GDM1 (cell line): Measurements from ENCODE around the gene OR1C1.
"Not testable (repeated sequence)": the region's sequence is repeated elsewhere in the genome, so short reads cannot be mapped to it uniquely, and the experiment has no call there.

Source experiments
- DNase-seq: peaks from one replicate; lab custom pipeline; 2025; lab: John Stamatoyannopoulos, UW

OR1C1 gene, protein sequence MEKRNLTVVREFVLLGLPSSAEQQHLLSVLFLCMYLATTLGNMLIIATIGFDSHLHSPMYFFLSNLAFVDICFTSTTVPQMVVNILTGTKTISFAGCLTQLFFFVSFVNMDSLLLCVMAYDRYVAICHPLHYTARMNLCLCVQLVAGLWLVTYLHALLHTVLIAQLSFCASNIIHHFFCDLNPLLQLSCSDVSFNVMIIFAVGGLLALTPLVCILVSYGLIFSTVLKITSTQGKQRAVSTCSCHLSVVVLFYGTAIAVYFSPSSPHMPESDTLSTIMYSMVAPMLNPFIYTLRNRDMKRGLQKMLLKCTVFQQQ

DNA sequence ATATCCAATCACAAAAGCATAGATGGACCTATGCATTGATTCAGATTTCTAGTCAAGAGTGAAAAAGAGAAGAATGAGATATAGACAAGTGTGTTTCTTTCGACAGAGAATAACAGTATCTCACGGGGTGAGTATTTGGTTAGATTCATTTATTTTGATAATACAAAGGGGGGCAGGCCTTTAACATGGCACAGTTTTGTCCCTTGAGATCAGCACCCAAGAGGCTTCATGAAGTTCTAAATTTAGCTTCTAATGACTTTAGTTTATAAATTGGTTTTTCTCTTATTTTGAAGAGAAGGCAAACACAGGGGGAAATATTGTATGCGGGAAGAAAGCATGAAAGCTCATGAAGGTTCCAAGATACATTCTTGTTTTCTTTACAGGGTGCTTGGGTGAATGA, at the start of gene OR1C1:
TSS of gene OR1C1 (minus strand) at position 101 of the 400 bp plus-strand sequence. CDS start 2,150 bp downstream, outside the sequence.
- DNase-seq = no peak

DNA sequence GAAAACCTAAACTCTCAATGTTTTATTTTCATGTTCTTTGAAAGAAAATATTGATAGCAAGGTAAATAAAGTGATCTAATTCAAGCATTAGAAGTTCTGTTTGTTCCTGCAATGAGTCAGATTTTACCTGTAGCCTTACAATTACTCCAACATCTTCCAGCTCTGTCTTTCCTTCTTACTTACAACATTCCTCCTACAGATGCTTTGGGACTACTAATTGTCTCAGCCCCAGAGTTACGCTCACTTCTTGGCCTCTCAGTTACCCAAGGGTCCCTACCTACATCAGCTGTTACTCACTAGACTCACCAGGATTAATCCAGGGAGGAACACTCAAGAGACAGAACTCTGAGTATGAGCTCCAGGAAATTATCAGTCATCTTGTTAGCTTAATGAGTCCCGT, 37.2 kb upstream of the OR1C1 start:
- no peak for DNase-seq

DNA sequence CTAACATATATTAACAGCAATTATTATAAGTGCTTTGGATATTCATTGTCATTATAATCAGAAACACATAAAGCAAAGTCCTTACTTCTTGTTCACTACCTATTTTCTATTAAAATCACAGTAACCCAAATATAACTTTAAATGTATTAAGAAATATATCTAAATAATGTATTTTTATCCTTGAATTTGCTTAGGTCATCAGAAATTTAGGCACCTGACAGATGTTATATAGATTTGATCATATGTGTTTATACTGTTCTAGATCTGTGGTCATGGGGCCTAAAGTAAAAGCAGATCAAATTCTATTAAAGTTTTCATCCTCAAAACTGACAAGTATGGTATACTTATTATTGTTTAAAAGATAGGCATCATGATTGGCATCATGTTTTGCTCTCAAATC, 9.2 kb upstream of the OR1C1 start:
- no peak for DNase-seq

DNA sequence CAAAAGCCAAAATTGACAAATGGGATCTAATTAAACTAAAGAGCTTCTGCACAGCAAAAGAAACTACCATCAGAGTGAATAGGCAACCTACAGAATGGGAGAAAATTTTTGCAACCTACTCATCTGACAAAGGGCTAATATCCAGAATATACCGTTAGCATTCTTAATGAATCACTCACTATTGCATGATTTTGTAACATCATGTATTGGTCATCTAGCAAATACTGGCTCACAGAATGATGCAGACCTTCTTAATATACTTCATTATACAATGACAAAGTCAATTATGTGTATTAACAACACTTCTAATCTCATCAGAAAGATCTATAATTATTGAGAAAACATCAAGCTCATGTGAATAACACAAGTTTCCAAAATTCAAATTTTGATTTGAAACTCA, 6.0 kb downstream of the OR1C1 start:
- not testable (repeated sequence) for DNase-seq

DNA sequence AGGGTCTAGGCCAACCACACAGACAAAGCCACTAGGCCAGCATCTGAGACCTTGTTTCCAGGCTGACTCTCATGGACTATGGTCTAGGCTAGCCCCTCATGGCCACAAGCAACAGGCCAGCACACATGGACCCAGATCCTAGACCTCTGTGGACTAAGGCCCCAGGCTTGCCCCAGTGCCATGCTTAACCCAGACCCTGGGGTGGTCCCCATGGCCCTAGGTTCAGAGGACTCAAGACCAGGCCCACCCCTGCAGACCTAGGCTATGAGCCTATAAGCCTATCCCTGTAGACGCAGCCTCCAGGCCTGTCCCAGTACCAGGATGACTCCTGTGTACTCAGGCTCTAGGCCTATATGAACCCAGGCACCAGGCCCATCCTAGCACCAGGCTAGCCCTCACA, 10.5 kb downstream of the OR1C1 start:
- DNase-seq = no peak

DNA sequence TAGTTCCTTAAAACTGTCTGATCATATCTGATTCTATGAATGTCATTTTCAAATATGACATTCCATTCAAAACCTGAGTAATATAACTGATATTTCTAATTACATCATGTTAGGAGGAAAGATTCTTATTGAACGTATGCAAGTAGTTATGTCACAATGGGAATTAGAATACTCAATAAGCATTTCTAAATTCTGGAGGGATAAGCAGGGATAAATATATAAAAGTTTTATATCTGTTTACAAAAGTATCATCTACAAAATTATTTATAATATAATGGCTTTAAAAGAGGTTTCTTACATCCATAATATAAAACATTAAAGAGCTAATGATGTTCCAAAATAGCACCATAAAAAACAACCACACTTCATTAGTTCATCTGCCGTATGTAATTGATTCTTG, 12.3 kb downstream of the OR1C1 start, which contains the start of gene OR14A2:
TSS of gene OR14A2 (minus strand) at position 101 of the 400 bp plus-strand sequence.
- DNase-seq = no peak

DNA sequence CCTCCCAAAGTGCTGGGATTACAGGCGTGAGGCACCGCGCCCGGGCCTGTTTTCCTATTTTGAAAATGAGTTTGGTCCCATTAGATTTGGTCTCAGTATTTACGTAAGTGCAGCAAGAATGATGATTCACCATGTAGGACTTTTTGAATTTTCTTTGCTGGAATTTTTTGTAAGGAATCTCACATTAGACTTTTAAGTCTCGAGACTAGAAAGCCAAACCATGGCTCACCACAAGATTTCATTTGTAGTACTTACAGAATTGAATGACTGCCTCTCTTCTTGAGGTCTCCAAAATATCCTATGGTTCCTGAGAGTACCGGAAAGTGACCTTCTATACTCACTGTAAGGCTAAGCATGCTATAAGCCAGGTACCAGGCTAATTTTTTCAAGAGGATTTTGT, 12.7 kb downstream of the OR1C1 start:
- no peak for DNase-seq

DNA sequence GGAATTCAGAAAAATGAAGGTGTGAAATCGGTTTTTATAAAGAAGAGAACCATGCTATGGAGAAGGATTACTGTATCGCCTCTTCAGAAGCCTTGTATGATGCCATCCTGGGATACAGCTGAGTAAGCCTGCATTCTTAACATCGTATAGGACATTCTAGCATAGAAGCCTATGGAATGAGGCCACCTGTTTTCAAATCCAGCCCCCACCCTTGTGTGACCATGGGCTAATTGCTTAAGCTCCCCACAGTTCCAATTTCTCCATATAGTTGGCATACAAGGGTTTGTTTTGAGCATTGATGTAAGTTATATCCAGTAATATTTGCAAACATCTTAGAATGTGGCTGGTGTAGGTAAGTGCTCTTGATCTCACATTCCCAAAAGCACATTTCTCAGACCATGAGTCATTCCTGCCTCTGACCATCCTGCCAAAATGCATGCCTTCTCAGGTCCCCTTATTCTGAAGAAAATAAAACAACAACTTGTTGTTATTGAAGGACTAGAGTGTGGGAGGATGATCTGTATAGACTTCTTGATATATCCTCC, 13.9 kb downstream of the OR1C1 start:
- DNase-seq = no peak

DNA sequence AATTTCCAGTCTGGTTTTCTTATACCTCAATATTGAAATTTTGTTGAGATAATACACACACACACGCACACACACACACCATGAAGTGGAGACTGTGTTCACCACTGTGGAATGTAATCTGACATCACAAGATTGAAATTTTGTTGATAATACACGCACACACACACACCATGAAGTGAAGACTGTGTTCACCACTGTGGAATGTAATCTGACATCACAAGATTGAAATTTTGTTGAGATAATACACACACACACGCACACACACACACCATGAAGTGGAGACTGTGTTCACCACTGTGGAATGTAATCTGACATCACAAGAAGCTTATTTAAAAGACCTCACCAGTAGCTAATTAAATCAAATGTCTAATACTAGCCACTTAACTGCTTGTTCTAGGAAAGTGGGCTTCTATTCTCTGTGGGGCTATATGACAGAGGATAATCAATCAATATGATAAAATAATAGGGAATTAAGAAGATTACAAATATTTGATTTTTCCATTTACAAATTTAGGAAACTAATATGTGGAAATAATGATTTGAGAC, 18.1 kb downstream of the OR1C1 start:
- DNase-seq = not testable (repeated sequence)

DNA sequence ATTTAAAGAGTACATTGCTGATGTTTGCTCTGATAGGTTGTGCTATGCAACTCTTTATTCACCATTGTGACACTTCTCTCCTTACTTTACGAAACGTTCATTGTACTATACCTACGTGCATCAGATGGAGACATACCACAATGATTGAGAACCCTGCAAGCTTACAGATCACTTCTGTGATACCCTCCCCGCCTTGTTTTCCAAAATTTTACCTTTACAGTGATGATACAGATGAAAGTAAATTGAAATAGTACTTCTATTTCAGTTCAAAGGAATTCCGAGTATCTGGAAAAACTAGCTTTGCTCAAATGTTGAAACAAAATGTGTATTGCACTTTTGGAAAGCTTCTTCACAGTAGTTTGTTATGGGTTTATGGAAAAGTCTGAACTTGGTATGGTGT, 18.6 kb downstream of the OR1C1 start:
- DNase-seq = no peak

DNA sequence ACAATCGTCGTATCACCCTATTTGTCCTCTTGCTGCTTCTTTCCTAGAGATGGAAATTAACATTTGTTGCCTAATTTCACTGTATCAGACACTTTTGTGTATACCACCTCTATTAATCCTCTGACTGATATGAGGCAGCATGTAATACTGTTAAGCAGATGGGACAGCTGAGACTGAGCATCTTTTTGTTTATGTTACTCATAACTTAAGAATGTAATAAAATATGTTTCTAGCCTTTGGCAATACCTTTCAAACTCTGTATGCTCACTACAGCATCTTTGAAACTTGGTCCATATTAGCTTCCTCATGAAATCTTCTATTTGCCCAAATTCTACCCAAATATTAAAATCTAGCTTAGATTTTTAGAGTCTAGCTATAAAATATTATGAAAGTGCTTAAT, 19.6 kb downstream of the OR1C1 start:
- DNase-seq = no peak

DNA sequence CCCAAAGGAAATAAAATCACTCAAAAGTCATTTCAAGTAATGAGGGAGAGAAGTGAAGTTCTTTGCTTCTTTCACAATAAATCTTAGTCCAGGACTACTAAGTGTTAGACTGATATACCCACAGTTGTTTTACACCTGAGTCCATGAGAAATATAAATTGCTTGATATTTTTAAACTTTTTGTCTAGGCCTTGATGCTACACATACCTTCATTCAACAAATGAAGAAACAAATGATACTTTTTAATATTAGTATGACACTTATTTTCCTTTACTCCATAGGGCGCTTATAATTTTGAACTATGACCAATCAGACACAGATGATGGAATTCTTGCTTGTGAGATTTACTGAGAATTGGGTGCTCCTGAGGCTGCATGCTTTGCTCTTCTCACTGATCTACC, 22.0 kb downstream of the OR1C1 start, which contains the start of gene OR14K1:
TSS of gene OR14K1 (plus strand) at position 301 of the 400 bp plus-strand sequence. CDS start at position 301, 0 bp downstream.
- DNase-seq = no peak

DNA sequence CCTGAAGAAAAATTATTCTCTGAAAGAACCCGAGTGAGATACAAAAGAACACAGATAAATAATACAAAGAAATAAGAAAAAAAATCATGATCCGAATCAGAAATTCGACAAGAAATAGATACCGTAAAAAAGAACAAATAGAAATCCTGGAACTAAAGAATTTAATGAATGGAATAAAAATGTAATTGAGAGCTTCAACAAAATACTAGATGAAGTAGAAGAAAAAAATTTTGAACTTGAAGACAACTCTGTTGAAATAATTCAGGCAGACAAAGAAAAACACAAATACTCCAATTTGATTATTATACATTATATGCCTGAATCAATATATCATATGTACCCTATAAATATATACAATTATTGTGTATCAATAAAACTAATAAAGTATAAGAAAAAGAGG, 39.1 kb downstream of the OR1C1 start:
- no peak for DNase-seq

DNA sequence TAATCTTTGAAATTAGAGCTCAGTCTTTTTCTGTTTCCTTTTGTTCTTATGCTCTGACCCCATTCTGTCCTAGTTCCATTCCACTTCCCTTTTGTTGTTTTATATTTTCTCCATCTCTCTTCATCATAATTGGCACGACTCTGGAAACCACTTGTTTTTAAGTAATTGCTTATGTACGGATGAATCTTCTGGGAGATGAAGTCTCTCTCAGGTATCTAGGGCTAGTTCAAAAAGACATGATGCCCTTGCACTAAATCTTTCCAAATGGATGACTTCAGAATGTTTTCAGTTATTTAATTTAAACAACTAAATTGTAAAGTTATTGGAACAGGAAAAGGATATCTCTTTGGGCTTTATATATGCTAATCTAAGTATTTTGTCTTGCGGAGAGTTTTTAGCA, 43.8 kb downstream of the OR1C1 start, which contains the start of gene OR6F1:
TSS of gene OR6F1 (minus strand) at position 101 of the 400 bp plus-strand sequence. CDS start 3,891 bp downstream, outside the sequence.
- no peak for DNase-seq

DNA sequence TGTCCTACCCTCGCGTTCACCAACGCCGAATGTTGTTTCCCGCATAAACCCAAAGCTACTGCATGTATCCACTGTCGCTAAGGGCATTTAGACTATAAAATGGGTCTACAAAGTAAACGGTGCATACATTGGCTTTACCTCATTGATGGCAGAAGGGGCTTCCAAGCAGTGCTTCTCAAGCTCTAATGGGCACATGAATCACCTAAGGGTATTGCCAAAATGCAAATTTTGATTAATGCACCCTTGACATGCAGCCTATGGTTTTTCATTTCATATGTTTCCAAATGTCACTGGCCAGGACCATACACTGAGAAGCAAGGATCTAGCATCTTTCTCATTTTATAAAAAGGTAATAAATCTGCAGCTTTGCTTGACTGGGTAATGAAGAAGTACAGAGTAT, 46.6 kb downstream of the OR1C1 start:
- DNase-seq = no peak

DNA sequence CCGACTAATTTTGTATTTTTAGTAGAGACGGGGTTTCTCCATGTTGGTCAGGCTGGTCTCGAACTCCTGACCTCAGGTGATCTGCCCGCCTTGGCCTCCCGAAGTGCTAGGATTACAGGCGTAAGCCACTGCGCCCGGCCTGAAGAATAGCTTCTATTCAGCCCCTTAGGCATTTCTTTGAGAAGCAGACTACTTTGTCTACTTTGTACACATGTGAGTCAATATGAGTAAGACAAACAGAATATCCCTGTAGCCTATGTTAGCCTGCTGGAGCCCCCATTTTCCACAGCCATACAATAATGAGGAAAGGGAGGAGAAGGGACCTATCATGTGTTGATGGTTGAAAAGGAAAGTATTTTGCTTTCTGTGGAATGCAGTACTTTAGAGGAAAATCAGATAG, 49.7 kb downstream of the OR1C1 start:
- not testable (repeated sequence) for DNase-seq
